ENCODE measurements around the gene COL4A2.

DNA sequence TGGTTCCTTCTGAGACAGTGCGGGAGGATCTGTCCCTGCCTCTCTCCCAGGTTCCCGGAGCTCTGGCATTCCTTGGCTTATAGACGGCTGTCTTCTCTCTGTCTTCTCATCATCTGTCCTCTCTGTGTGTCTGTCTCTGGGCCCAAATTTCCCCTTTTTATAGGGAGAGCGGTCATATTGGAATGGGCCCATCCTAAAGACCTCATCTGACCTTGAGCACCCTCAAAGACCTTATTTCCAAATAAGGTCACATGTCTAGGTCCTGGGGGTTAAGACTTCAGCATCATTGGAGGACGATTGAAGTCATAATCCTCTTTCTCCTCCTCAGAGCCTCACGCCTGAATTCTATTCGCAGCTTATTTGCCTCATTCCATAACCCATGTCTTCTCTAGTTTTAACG, 156.1 kb downstream of the COL4A2 start:
- TF ChIP-seq, protein P1, sequence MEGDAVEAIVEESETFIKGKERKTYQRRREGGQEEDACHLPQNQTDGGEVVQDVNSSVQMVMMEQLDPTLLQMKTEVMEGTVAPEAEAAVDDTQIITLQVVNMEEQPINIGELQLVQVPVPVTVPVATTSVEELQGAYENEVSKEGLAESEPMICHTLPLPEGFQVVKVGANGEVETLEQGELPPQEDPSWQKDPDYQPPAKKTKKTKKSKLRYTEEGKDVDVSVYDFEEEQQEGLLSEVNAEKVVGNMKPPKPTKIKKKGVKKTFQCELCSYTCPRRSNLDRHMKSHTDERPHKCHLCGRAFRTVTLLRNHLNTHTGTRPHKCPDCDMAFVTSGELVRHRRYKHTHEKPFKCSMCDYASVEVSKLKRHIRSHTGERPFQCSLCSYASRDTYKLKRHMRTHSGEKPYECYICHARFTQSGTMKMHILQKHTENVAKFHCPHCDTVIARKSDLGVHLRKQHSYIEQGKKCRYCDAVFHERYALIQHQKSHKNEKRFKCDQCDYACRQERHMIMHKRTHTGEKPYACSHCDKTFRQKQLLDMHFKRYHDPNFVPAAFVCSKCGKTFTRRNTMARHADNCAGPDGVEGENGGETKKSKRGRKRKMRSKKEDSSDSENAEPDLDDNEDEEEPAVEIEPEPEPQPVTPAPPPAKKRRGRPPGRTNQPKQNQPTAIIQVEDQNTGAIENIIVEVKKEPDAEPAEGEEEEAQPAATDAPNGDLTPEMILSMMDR (conservative IDR thresholded peaks at IDR 0.05; ENCODE audit: low read length): no peak
- TF ChIP-seq EZH2phosphoT487 (IDR thresholded peaks at IDR 0.05; ENCODE audit: borderline replicate concordance): no peak
